ENCODE measurements around the gene KLHL35.

Gene KLHL35, protein sequence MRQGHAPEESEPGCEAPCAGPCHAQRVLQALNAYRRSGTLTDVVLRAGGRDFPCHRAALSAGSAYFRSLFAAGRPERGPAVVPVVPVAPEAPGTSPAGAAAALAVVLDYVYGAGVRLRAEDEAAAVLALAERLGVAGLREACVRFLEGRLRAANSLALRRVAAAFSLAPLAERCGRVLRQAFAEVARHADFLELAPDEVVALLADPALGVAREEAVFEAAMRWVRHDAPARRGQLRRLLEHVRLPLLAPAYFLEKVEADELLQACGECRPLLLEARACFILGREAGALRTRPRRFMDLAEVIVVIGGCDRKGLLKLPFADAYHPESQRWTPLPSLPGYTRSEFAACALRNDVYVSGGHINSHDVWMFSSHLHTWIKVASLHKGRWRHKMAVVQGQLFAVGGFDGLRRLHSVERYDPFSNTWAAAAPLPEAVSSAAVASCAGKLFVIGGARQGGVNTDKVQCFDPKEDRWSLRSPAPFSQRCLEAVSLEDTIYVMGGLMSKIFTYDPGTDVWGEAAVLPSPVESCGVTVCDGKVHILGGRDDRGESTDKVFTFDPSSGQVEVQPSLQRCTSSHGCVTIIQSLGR

DNA sequence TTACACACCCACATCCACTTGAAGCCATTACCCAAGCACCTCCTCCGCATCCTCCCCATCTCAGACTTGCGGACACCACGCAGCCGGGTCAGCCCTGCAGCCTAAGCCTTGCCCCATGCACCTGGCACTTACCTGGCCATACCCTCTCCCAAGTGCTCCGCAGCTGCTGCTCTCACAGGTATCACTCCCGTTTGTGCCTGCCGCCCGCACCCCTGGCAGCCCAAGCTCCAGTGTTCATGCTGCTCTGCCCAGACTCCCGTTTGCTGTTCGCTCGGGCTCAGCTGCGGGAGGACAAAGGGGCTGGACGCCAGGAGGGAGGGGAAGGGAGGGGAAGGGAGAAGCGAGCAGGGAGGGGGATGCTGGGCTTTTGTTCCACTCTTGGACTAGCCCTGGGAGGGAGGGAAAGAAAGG is at the start of gene KLHL35:
Gene KLHL35, minus strand, starts transcription at position 293 of the 411 bp plus-strand sequence. CDS start 2,574 bp downstream, outside the sequence.
- TF ChIP-seq, protein P1, sequence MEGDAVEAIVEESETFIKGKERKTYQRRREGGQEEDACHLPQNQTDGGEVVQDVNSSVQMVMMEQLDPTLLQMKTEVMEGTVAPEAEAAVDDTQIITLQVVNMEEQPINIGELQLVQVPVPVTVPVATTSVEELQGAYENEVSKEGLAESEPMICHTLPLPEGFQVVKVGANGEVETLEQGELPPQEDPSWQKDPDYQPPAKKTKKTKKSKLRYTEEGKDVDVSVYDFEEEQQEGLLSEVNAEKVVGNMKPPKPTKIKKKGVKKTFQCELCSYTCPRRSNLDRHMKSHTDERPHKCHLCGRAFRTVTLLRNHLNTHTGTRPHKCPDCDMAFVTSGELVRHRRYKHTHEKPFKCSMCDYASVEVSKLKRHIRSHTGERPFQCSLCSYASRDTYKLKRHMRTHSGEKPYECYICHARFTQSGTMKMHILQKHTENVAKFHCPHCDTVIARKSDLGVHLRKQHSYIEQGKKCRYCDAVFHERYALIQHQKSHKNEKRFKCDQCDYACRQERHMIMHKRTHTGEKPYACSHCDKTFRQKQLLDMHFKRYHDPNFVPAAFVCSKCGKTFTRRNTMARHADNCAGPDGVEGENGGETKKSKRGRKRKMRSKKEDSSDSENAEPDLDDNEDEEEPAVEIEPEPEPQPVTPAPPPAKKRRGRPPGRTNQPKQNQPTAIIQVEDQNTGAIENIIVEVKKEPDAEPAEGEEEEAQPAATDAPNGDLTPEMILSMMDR (conservative IDR thresholded peaks at IDR 0.05; ENCODE audit: control insufficient read depth, insufficient read depth, low read depth, low read length), result no peak

DNA sequence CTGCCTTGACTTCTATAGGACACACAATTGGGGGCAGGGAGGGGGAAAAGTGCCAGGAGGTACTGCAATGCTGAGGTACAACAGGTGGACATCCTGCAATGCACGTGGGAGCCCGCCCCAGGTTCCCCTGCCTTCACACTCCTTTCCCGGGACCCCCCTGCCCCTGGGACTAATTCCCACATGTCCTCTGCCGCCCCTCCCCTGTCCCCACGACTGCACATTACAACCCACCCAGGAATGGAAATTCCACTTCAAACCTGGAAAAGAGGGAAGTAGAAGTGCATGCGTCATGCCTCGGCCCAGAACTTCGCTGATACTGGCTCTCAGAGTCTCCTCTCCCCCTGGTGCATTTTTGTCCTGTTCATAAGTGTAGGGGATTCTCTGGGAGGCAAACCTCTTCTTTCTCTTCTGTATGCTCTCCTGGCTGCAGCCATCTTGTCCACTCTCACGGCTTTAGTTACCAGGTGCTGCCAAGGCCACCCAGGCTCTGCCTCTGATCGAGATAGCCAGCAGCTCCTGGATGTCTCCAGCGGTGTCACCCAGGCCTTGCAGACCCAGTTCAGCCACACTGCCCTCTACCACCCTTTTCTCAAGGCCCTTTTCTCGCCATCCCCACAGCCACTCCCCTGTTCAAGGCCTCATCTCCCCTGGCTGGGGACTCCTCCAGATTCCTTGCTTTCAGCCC is 49.1 kb upstream of the KLHL35 start:
- TF ChIP-seq, protein P1 (conservative IDR thresholded peaks at IDR 0.05; ENCODE audit: control insufficient read depth, insufficient read depth, low read depth, low read length), result no peak
- no peak overlapping the region for H3K4me3 ChIP-seq (ENCODE audit: control insufficient read depth, low read depth, low read length)

More for the DNA sequence above, at the start of gene KLHL35:
- DNase-seq (ENCODE audit: low read depth), result no peak
- H3K4me3 ChIP-seq (ENCODE audit: control insufficient read depth, low read depth, low read length), result no peak within 1 kb of the TSS

DNA sequence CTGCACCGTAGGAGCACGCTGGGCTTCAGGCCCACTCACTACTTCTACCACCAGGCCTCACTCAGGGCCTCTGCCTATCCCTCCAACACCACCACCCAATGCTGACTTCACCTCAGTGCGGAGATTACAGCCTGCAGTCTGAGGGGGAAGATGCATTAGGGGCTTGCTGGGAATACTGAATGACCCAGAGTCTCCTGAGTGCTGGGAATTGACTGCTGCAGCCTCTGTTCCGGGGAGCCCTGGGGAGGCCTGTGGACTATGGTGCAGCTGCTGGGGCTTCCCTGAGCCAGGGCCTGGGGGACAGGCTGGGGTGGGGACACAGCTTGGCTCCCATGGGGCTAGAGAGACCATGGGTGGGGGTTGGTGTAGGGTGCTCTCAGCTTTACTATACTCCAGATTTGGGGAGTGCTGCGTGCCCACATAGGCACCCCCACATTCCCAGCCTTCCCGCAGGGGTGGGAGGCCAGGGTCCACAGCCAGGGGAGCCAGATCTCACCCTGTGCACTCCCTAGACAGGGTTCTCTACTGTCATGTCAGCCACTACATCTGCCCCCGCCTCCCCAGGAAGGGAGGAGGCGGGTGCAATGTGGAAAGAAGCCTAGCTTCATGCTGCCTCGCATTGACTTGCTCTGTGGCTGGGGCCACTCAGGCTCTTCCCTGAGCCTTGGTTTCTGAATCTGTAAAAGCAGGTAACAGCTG is 48.4 kb upstream of the KLHL35 start:
- TF ChIP-seq, protein P1 (conservative IDR thresholded peaks at IDR 0.05; ENCODE audit: control insufficient read depth, insufficient read depth, low read depth, low read length), result no peak
- no peak overlapping the region for H3K4me3 ChIP-seq (ENCODE audit: control insufficient read depth, low read depth, low read length)
- DNase-seq (ENCODE audit: low read depth), result no peak

More for the DNA sequence above, 49.1 kb upstream of the KLHL35 start:
- no peak for DNase-seq (ENCODE audit: low read depth)

- DNase-seq (ENCODE audit: low read depth), result no peak
- TF ChIP-seq, protein P1 (conservative IDR thresholded peaks at IDR 0.05; ENCODE audit: control insufficient read depth, insufficient read depth, low read depth, low read length), result no peak
- no peak overlapping the region for H3K4me3 ChIP-seq (ENCODE audit: control insufficient read depth, low read depth, low read length)
Measured at GRCh38 chr11:75480185-75481175, 47.5 kb upstream of the KLHL35 start.

DNA sequence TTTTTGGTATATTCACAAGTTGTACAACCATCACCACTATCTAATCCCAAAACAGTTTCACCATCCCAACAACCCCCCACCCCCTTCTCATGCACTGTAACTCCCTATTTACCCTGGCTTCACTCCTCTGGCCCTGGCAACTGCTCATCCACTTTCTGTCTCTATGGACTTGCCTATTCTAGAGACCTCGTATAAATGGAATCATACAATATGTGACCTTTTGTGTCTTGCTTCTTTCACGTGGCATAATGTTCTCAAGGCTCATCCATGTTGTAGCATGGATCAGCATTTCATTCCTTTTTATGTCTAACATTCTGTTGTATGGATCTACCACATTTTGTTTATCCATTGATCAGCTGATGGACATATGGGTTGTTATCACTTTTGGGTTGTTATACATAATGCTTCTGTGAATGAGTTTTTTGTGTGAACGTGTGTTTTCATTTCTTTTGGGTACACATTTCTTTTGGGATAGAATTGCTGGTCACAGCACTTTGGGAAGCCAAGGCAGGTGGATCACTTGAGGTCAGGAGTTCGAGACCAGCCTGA is 46.7 kb upstream of the KLHL35 start:
- TF ChIP-seq, protein P1 (conservative IDR thresholded peaks at IDR 0.05; ENCODE audit: control insufficient read depth, insufficient read depth, low read depth, low read length), result no peak
- no peak overlapping the region for H3K4me3 ChIP-seq (ENCODE audit: control insufficient read depth, low read depth, low read length)
- no peak for DNase-seq (ENCODE audit: low read depth)

All from fibroblast of mammary gland (primary cell).